SK-N-SH treated with all-trans-retinoic acid at 6 μM for 48 hours (cell line): ENCODE data around the gene MDH1B.

ENCODE experiments used
- CSDC2 ChIP-seq: fragments of 250-450 bp; sonication (Bioruptor Pico); IDR thresholded peaks from 2 replicates; pipeline ENCODE4 v1.5.0; 2020; ENCODE audit warnings: mild to moderate bottlenecking, moderate library complexity
- ZFP3 ChIP-seq: fragments of 250-450 bp; sonication (Bioruptor Pico); IDR thresholded peaks from 2 replicates; pipeline ENCODE4 v1.5.0; 2020; ENCODE audit warnings: mild to moderate bottlenecking, moderate library complexity
- TF ChIP-seq, protein P1 (sequence below): fragments of 250-450 bp; sonication (Bioruptor Pico); IDR thresholded peaks from 2 replicates; pipeline ENCODE4 v1.8.0; 2020; ENCODE audit warnings: mild to moderate bottlenecking, moderate library complexity, borderline replicate concordance

GRCh38 chr2:206792645-206793044, 27.5 kb upstream of the MDH1B start:
- no peak for TF ChIP-seq ZFP3
- no peak for TF ChIP-seq CSDC2
- TF ChIP-seq, protein P1, sequence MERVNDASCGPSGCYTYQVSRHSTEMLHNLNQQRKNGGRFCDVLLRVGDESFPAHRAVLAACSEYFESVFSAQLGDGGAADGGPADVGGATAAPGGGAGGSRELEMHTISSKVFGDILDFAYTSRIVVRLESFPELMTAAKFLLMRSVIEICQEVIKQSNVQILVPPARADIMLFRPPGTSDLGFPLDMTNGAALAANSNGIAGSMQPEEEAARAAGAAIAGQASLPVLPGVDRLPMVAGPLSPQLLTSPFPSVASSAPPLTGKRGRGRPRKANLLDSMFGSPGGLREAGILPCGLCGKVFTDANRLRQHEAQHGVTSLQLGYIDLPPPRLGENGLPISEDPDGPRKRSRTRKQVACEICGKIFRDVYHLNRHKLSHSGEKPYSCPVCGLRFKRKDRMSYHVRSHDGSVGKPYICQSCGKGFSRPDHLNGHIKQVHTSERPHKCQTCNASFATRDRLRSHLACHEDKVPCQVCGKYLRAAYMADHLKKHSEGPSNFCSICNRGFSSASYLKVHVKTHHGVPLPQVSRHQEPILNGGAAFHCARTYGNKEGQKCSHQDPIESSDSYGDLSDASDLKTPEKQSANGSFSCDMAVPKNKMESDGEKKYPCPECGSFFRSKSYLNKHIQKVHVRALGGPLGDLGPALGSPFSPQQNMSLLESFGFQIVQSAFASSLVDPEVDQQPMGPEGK: no peak
